DND-41 (cell line): ENCODE measurements around the gene ZGPAT.

ENCODE experiments used
- EZH2 ChIP-seq: IDR thresholded peaks from 3 replicates; pipeline ENCODE4 v1.6.1; 2012; ENCODE audit warnings: borderline replicate concordance, low read depth, mild to moderate bottlenecking, moderate library complexity, low read length, inconsistent platforms; ENCODE audit not compliant: severe bottlenecking
- TF ChIP-seq, protein P1 (sequence below): IDR thresholded peaks from 2 replicates; pipeline ENCODE4 v1.5.1; 2012; ENCODE audit warnings: borderline replicate concordance, low read length, moderate library complexity, mild to moderate bottlenecking; ENCODE audit not compliant: poor library complexity, severe bottlenecking; ENCODE audit errors: extremely low read depth

DNA sequence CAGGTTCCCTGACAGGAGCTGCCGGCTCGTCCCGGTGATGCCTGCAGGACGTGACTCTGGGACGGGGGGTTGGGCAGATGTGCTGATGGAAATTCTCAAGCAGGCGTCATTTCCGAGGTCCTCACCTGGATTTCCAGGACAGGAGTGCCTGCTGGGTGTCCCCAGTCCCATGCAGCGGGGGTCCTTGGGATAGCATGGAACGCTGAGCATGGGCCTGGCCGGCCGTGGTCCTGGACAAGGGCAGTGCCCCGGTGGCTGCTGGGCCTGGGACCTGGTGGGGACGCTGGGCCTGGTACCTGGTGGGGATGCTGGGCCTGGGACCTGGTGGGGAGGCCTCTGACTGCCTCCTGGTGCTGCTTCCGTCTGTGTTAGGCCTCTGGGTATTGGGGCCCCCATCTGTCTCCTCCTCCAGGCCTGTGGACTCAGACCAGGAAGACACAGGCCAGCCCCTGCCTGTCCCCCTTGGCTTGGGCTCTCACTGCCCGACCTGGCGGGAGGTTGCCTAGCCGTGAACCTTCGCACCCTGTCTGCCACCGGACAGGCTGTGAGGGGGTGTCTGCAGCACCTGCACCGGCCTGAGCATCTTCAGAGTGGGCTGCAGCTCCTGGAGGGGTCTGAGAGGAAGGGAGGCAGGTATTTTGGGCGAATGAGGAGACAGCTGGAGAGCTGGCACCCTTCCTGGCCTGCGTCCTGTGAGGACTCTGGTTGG, 43.5 kb upstream of the ZGPAT start:
- TF ChIP-seq, protein P1, sequence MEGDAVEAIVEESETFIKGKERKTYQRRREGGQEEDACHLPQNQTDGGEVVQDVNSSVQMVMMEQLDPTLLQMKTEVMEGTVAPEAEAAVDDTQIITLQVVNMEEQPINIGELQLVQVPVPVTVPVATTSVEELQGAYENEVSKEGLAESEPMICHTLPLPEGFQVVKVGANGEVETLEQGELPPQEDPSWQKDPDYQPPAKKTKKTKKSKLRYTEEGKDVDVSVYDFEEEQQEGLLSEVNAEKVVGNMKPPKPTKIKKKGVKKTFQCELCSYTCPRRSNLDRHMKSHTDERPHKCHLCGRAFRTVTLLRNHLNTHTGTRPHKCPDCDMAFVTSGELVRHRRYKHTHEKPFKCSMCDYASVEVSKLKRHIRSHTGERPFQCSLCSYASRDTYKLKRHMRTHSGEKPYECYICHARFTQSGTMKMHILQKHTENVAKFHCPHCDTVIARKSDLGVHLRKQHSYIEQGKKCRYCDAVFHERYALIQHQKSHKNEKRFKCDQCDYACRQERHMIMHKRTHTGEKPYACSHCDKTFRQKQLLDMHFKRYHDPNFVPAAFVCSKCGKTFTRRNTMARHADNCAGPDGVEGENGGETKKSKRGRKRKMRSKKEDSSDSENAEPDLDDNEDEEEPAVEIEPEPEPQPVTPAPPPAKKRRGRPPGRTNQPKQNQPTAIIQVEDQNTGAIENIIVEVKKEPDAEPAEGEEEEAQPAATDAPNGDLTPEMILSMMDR, result no peak
- no peak for TF ChIP-seq EZH2
